K562 (cell line): ENCODE measurements around the gene MTFR2. TPM values are rescaled to one million over a fixed set of nuclear protein-coding genes. Genes with fewer than 3 reads are reported as not detected.
A peak's percentile ranks its signal among the peaks of the same experiment; 100 is the strongest.

Experiments used
- NCOR1 ChIP-seq: fragments of 450-650 bp; IDR thresholded peaks from 2 replicates; pipeline ENCODE4 v1.6.1; 2016; ENCODE audit warnings: mild to moderate bottlenecking, moderate library complexity
- SMARCA5 ChIP-seq: fragments of 450-650 bp; IDR thresholded peaks from 2 replicates; pipeline ENCODE4 v1.6.1; 2016
- SP2 ChIP-seq: IDR thresholded peaks from 2 replicates; pipeline ENCODE4 v1.6.1; 2011; ENCODE audit warnings: mild to moderate bottlenecking, low read depth, low read length, moderate library complexity; ENCODE audit not compliant: poor library complexity, severe bottlenecking; ENCODE audit errors: extremely low read depth
- SPI1 ChIP-seq: IDR thresholded peaks from 2 replicates; pipeline ENCODE4 v1.6.1; 2011; ENCODE audit warnings: low read depth, low read length, control low read depth, borderline replicate concordance
- SRSF3 ChIP-seq: fragments of 200-400 bp; formaldehyde crosslinking; IDR thresholded peaks from 2 replicates; pipeline ENCODE4 v1.6.1; 2016; ENCODE audit warnings: mild to moderate bottlenecking, low read length, moderate library complexity; ENCODE audit not compliant: insufficient read depth
- TFAM ChIP-seq: fragments of 250-450 bp; sonication (Bioruptor Pico); conservative IDR thresholded peaks from 2 replicates; pipeline ENCODE4 v1.5.0; 2021; ENCODE audit warnings: mild to moderate bottlenecking, moderate library complexity
- ZNF140 ChIP-seq: fragments of 250-450 bp; sonication (Bioruptor Pico); IDR thresholded peaks from 2 replicates; pipeline ENCODE4 v1.8.0; 2021; ENCODE audit warnings: moderate library complexity, mild to moderate bottlenecking, inconsistent platforms
- ZNF175 ChIP-seq: fragments of 200-800 bp; sonication (Bioruptor generic); IDR thresholded peaks from 2 replicates; pipeline ENCODE4 v1.6.1; 2016; ENCODE audit warnings: low read depth, mild to moderate bottlenecking, missing genetic modification characterization, missing compliant biosample characterization
- ZNF324 ChIP-seq: fragments of 250-450 bp; sonication (Bioruptor Pico); IDR thresholded peaks from 2 replicates; pipeline ENCODE4 v1.4.0; 2020; ENCODE audit warnings: mild to moderate bottlenecking
- polyA plus RNA-seq, 8 experiments: library from polyadenylated mRNA; depleted of rRNA in 4 of 8; stranded (reverse) in 5 of 8; unstranded in 3 of 8; fragments of >200 nt; fragmentation: Nextera tagmentation in 2 of 8; fragmentation: Illumina TruSeq in 1 of 8; extraction: Ambion mirVana in 2 of 8; extraction: Trizol in 1 of 8; gene quantifications; 2 replicates each; pipeline versions ENCODE4 v1.2.1 to v1.2.3, GENCODE V29; 2011 to 2014; ENCODE audit warnings: inconsistent platforms in 1 of 8, missing spikeins in 1 of 8
- total RNA-seq, 7 experiments: library from RNA; depleted of rRNA in 6 of 7; stranded (reverse); fragments of >200 nt in 6 of 7; fragmentation: Illumina TruSeq in 2 of 7; extraction: Trizol in 2 of 7; gene quantifications; 2 replicates each; pipeline versions ENCODE4 v1.2.1 to v1.2.3, GENCODE V29; 2011 to 2021; ENCODE audit warnings: low replicate concordance in 1 of 7
- TF ChIP-seq, protein P1 (sequence below): fragments of 150-350 bp; conservative IDR thresholded peaks from 2 replicates; pipeline ENCODE4 v1.6.1; 2014; ENCODE audit warnings: low read length
- TF ChIP-seq, protein P2 (sequence below): fragments of 250-450 bp; sonication (Bioruptor Pico); IDR thresholded peaks from 2 replicates; pipeline ENCODE4 v1.8.0; 2022; ENCODE audit warnings: inconsistent platforms
- TF ChIP-seq, protein P3 (sequence below), 2 experiments: IDR thresholded peaks; 2 replicates each; pipeline ENCODE4 v1.6.1; 2012; ENCODE audit warnings: improper control_type of control experiment in 2 of 2, low read depth in 2 of 2, low read length in 2 of 2, borderline replicate concordance in 1 of 2
- TF ChIP-seq, protein P4 (sequence below): fragments of 250-450 bp; sonication (Bioruptor Pico); IDR thresholded peaks from 2 replicates; pipeline ENCODE4 v1.4.0; 2020

MTFR2 gene
- total and polyA plus RNA-seq, 9 of the 15 experiments (the other 6 are each of a cell fraction or from before 2014, with no cell fraction given) = 10.1 to 63.3 (median 45.9) TPM

DNA sequence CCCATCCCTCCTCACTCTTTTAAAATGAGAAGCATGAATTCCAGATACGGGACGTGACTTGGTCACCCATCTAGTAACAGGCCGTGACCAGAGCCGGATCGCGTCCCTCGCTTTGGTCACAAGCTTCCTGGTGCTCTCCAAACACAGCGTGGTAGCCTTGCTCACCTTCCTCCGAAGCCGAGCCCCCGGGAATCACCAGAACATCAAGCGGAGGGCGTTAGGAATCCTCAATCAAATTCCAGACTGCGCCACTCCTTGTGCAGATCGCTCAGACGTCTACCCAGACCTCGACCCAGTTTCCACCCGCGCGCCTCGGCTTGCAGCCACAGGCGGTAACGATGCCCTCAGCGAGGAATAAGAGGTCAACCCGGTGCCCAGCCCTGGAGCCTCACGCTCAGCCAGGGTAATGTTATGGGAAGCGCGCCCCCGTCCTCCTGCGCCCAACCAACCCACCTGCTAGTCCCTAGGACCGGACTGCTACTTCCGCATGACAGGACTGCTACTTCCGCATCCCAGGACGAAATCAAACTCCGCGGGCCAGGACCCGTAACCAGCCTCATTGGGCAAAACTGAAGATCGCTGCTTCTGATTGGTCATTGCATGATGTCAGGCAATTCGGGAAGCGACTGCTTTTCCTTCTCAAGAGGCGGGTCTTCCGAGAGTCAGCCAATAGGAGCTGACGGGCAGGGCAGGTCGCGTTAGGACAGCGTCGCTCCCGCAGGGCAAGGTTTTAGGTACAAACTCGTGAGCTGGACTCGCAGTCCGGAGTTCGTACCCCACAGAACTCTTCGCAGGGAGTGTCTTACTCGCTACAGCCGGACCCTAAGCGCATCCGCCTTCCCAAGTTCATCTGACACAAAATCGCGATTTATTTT lies at the start of gene MTFR2 (continued):
- TF ChIP-seq, protein P1, sequence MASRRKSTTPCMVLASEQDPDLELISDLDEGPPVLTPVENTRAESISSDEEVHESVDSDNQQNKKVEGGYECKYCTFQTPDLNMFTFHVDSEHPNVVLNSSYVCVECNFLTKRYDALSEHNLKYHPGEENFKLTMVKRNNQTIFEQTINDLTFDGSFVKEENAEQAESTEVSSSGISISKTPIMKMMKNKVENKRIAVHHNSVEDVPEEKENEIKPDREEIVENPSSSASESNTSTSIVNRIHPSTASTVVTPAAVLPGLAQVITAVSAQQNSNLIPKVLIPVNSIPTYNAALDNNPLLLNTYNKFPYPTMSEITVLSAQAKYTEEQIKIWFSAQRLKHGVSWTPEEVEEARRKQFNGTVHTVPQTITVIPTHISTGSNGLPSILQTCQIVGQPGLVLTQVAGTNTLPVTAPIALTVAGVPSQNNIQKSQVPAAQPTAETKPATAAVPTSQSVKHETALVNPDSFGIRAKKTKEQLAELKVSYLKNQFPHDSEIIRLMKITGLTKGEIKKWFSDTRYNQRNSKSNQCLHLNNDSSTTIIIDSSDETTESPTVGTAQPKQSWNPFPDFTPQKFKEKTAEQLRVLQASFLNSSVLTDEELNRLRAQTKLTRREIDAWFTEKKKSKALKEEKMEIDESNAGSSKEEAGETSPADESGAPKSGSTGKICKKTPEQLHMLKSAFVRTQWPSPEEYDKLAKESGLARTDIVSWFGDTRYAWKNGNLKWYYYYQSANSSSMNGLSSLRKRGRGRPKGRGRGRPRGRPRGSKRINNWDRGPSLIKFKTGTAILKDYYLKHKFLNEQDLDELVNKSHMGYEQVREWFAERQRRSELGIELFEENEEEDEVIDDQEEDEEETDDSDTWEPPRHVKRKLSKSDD = peak; percentile 71; the same call in 1 of the 2 replicates
- TF ChIP-seq, protein P2, sequence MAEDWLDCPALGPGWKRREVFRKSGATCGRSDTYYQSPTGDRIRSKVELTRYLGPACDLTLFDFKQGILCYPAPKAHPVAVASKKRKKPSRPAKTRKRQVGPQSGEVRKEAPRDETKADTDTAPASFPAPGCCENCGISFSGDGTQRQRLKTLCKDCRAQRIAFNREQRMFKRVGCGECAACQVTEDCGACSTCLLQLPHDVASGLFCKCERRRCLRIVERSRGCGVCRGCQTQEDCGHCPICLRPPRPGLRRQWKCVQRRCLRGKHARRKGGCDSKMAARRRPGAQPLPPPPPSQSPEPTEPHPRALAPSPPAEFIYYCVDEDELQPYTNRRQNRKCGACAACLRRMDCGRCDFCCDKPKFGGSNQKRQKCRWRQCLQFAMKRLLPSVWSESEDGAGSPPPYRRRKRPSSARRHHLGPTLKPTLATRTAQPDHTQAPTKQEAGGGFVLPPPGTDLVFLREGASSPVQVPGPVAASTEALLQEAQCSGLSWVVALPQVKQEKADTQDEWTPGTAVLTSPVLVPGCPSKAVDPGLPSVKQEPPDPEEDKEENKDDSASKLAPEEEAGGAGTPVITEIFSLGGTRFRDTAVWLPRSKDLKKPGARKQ = no peak
- TF ChIP-seq, protein P3, sequence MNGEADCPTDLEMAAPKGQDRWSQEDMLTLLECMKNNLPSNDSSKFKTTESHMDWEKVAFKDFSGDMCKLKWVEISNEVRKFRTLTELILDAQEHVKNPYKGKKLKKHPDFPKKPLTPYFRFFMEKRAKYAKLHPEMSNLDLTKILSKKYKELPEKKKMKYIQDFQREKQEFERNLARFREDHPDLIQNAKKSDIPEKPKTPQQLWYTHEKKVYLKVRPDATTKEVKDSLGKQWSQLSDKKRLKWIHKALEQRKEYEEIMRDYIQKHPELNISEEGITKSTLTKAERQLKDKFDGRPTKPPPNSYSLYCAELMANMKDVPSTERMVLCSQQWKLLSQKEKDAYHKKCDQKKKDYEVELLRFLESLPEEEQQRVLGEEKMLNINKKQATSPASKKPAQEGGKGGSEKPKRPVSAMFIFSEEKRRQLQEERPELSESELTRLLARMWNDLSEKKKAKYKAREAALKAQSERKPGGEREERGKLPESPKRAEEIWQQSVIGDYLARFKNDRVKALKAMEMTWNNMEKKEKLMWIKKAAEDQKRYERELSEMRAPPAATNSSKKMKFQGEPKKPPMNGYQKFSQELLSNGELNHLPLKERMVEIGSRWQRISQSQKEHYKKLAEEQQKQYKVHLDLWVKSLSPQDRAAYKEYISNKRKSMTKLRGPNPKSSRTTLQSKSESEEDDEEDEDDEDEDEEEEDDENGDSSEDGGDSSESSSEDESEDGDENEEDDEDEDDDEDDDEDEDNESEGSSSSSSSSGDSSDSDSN (IDR thresholded peaks at IDR 0.05; ENCODE audit: borderline replicate concordance in 1 of 2, low read depth in 2 of 2, low read length in 2 of 2) = no peak
- no peak for TF ChIP-seq SMARCA5
- peak; percentile 76 for TF ChIP-seq SPI1
- TF ChIP-seq ZNF175 (CRISPR knock-in tag) = no peak
- TF ChIP-seq ZNF324 = peak; percentile 11; the same call in 1 of the 2 replicates
- TF ChIP-seq, protein P4, sequence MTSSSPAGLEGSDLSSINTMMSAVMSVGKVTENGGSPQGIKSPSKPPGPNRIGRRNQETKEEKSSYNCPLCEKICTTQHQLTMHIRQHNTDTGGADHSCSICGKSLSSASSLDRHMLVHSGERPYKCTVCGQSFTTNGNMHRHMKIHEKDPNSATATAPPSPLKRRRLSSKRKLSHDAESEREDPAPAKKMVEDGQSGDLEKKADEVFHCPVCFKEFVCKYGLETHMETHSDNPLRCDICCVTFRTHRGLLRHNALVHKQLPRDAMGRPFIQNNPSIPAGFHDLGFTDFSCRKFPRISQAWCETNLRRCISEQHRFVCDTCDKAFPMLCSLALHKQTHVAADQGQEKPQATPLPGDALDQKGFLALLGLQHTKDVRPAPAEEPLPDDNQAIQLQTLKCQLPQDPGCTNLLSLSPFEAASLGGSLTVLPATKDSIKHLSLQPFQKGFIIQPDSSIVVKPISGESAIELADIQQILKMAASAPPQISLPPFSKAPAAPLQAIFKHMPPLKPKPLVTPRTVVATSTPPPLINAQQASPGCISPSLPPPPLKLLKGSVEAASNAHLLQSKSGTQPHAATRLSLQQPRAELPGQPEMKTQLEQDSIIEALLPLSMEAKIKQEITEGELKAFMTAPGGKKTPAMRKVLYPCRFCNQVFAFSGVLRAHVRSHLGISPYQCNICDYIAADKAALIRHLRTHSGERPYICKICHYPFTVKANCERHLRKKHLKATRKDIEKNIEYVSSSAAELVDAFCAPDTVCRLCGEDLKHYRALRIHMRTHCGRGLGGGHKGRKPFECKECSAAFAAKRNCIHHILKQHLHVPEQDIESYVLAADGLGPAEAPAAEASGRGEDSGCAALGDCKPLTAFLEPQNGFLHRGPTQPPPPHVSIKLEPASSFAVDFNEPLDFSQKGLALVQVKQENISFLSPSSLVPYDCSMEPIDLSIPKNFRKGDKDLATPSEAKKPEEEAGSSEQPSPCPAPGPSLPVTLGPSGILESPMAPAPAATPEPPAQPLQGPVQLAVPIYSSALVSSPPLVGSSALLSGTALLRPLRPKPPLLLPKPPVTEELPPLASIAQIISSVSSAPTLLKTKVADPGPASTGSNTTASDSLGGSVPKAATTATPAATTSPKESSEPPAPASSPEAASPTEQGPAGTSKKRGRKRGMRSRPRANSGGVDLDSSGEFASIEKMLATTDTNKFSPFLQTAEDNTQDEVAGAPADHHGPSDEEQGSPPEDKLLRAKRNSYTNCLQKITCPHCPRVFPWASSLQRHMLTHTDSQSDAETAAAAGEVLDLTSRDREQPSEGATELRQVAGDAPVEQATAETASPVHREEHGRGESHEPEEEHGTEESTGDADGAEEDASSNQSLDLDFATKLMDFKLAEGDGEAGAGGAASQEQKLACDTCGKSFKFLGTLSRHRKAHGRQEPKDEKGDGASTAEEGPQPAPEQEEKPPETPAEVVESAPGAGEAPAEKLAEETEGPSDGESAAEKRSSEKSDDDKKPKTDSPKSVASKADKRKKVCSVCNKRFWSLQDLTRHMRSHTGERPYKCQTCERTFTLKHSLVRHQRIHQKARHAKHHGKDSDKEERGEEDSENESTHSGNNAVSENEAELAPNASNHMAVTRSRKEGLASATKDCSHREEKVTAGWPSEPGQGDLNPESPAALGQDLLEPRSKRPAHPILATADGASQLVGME (CRISPR knock-in tag) = no peak
- peak; percentile 75 for TF ChIP-seq SP2
- TF ChIP-seq NCOR1 = peak; percentile 14; the same call in 1 of the 2 replicates
- no peak for TF ChIP-seq TFAM (CRISPR knock-in tag)
- no peak for TF ChIP-seq ZNF140
- no peak for TF ChIP-seq SRSF3
